K562 (cell line): ENCODE results near the gene KRT24.
"Not testable (repeated sequence)": the region's sequence is repeated elsewhere in the genome, so short reads cannot be mapped to it uniquely, and the experiment has no call there.

Experiments
- JUND ChIP-seq, 2 experiments: IDR thresholded peaks; 2 replicates in 1 of 2; 3 replicates in 1 of 2; pipeline ENCODE4 v1.6.1; 2011; ENCODE audit warnings: borderline replicate concordance in 2 of 2, low read depth in 2 of 2, low read length in 2 of 2, improper control_type of control experiment in 1 of 2, missing biosample characterization in 1 of 2, missing genetic modification characterization in 1 of 2, missing genetic modification reagents in 1 of 2
- MAZ ChIP-seq, 2 experiments: fragments of 450-650 bp in 1 of 2; sonication (generic) in 1 of 2; formaldehyde crosslinking; IDR thresholded peaks in 1 of 2; conservative IDR thresholded peaks in 1 of 2; 2 replicates each; pipeline versions ENCODE4 v1.4.0 to v1.5.0; 2020; ENCODE audit warnings: mild to moderate bottlenecking in 1 of 2, missing genetic modification reagents in 1 of 2
- NCOR1 ChIP-seq: fragments of 450-650 bp; IDR thresholded peaks from 2 replicates; pipeline ENCODE4 v1.6.1; 2016; ENCODE audit warnings: mild to moderate bottlenecking, moderate library complexity
- RFX5 ChIP-seq: IDR thresholded peaks from 2 replicates; pipeline ENCODE4 v1.6.1; 2011; ENCODE audit warnings: low read depth, mild to moderate bottlenecking, improper control_type of control experiment, low read length
- SMARCC2 ChIP-seq: fragments of 450-650 bp; IDR thresholded peaks from 2 replicates; pipeline ENCODE4 v1.6.1; 2017; ENCODE audit warnings: antibody characterized with exemption, moderate library complexity, mild to moderate bottlenecking, low read depth
- SP1 ChIP-seq: sonication (generic); formaldehyde crosslinking; IDR thresholded peaks from 2 replicates; pipeline ENCODE4 v1.8.1; 2022; ENCODE audit warnings: mild to moderate bottlenecking, missing genetic modification reagents
- TF ChIP-seq, protein P1 (sequence below): sonication (generic); formaldehyde crosslinking; IDR thresholded peaks from 2 replicates; pipeline ENCODE4 v1.8.1; 2022; ENCODE audit warnings: missing genetic modification reagents
- TF ChIP-seq, protein P2 (sequence below), 3 experiments: IDR thresholded peaks in 2 of 3; conservative IDR thresholded peaks in 1 of 3; 2 replicates each; pipeline ENCODE4 v1.5.1; 2011 to 2012; ENCODE audit warnings: low read length in 3 of 3, mild to moderate bottlenecking in 3 of 3, control low read depth in 2 of 3, improper control_type of control experiment in 1 of 3, inconsistent platforms in 1 of 3, low read depth in 1 of 3, mixed read lengths in 1 of 3, moderate library complexity in 1 of 3; ENCODE audit not compliant: insufficient read depth in 2 of 3
- TF ChIP-seq, protein P3 (sequence below): fragments of 450-650 bp; IDR thresholded peaks from 2 replicates; pipeline ENCODE4 v1.6.1; 2018; ENCODE audit warnings: mild to moderate bottlenecking, low read depth; ENCODE audit not compliant: partially characterized antibody
- TF ChIP-seq, protein P4 (sequence below): fragments of 250-450 bp; sonication (Bioruptor Pico); IDR thresholded peaks from 2 replicates; pipeline ENCODE4 v1.8.0; 2021; ENCODE audit warnings: moderate library complexity, mild to moderate bottlenecking, inconsistent platforms

DNA sequence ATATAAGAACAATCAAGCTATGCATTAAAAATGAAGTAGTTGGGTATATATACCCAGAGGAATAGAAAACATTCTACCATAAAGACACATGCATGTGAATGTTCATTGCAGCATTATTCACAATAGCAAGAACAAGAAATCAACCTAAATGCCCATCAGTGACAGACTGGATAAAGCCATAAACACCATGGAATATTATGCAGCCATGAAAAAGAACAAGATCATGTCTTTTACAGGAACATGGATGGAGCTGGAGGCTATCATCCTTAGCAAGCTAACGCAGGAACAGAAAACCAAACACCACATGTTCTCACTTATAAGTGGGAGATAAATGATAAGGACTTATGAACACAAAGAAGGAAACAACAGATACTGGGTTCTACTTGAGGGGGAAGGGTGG, 45.1 kb upstream of the KRT24 start:
- not testable (repeated sequence) for TF ChIP-seq RFX5; JUND (IDR thresholded peaks at IDR 0.05; ENCODE audit: borderline replicate concordance, low read depth, low read length); JUND (tag; IDR thresholded peaks at IDR 0.05; ENCODE audit: borderline replicate concordance, low read depth, low read length); SP1 (CRISPR knock-in tag); NCOR1; MAZ (CRISPR knock-in tag; conservative IDR thresholded peaks at IDR 0.05 in 1 of 2, IDR thresholded peaks at IDR 0.05 in 1 of 2); SMARCC2
- TF ChIP-seq, protein P1, sequence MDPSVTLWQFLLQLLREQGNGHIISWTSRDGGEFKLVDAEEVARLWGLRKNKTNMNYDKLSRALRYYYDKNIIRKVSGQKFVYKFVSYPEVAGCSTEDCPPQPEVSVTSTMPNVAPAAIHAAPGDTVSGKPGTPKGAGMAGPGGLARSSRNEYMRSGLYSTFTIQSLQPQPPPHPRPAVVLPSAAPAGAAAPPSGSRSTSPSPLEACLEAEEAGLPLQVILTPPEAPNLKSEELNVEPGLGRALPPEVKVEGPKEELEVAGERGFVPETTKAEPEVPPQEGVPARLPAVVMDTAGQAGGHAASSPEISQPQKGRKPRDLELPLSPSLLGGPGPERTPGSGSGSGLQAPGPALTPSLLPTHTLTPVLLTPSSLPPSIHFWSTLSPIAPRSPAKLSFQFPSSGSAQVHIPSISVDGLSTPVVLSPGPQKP (CRISPR knock-in tag), result not testable (repeated sequence)
- TF ChIP-seq, protein P2, sequence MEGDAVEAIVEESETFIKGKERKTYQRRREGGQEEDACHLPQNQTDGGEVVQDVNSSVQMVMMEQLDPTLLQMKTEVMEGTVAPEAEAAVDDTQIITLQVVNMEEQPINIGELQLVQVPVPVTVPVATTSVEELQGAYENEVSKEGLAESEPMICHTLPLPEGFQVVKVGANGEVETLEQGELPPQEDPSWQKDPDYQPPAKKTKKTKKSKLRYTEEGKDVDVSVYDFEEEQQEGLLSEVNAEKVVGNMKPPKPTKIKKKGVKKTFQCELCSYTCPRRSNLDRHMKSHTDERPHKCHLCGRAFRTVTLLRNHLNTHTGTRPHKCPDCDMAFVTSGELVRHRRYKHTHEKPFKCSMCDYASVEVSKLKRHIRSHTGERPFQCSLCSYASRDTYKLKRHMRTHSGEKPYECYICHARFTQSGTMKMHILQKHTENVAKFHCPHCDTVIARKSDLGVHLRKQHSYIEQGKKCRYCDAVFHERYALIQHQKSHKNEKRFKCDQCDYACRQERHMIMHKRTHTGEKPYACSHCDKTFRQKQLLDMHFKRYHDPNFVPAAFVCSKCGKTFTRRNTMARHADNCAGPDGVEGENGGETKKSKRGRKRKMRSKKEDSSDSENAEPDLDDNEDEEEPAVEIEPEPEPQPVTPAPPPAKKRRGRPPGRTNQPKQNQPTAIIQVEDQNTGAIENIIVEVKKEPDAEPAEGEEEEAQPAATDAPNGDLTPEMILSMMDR (IDR thresholded peaks at IDR 0.05 in 2 of 3, conservative IDR thresholded peaks at IDR 0.05 in 1 of 3; ENCODE audit: insufficient read depth in 2 of 3, low read depth in 1 of 3, low read length in 3 of 3), result not testable (repeated sequence)
- TF ChIP-seq, protein P3, sequence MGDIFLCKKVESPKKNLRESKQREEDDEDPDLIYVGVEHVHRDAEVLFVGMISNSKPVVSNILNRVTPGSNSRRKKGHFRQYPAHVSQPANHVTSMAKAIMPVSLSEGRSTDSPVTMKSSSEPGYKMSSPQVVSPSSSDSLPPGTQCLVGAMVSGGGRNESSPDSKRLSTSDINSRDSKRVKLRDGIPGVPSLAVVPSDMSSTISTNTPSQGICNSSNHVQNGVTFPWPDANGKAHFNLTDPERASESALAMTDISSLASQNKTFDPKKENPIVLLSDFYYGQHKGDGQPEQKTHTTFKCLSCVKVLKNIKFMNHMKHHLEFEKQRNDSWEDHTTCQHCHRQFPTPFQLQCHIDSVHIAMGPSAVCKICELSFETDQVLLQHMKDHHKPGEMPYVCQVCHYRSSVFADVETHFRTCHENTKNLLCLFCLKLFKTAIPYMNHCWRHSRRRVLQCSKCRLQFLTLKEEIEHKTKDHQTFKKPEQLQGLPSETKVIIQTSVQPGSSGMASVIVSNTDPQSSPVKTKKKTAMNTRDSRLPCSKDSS, result not testable (repeated sequence)
- TF ChIP-seq, protein P4, sequence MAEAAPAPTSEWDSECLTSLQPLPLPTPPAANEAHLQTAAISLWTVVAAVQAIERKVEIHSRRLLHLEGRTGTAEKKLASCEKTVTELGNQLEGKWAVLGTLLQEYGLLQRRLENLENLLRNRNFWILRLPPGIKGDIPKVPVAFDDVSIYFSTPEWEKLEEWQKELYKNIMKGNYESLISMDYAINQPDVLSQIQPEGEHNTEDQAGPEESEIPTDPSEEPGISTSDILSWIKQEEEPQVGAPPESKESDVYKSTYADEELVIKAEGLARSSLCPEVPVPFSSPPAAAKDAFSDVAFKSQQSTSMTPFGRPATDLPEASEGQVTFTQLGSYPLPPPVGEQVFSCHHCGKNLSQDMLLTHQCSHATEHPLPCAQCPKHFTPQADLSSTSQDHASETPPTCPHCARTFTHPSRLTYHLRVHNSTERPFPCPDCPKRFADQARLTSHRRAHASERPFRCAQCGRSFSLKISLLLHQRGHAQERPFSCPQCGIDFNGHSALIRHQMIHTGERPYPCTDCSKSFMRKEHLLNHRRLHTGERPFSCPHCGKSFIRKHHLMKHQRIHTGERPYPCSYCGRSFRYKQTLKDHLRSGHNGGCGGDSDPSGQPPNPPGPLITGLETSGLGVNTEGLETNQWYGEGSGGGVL, result not testable (repeated sequence)
